ENCODE measurements around the gene PDZD2. TPM values are rescaled to one million over a fixed set of nuclear protein-coding genes. Genes with fewer than 3 reads are reported as not detected.
A peak's percentile ranks its signal among the peaks of the same experiment; 100 is the strongest.

Gene PDZD2
- polyA plus RNA-seq, 3 donors, result 0.10 TPM; not detected in 2

- Histone ChIP-seq H3K27ac (ENCODE audit: low read depth in 1 of 2, low read length in 2 of 2) (no peak overlapping the region), H3K79me2 (ENCODE audit: insufficient read depth, low read length) (no peaks in the 10 kb centered on the region), H3K9me3 (replicated peaks in 1 of 2; ENCODE audit: control insufficient read depth in 1 of 2, insufficient read depth in 1 of 2, low read length in 2 of 2) (peaks cover 17 to 35% of the 10 kb centered on the region in 2 donors), H3K36me3 (replicated peaks in 1 of 2; ENCODE audit: control insufficient read depth in 1 of 2, insufficient read depth in 2 of 2, low read length in 2 of 2) (no peaks in the 10 kb centered on the region), H2AFZ (ENCODE audit: insufficient read depth, low read depth, low read length, poor library complexity, severe bottlenecking) (peak overlapping the region; percentile 24), H3K4me3 (replicated peaks in 1 of 3; ENCODE audit: low read depth in 2 of 3, low read length in 3 of 3) (peak overlapping the region in 1 of 3 experiments; percentile 55), H3K4me2 (replicated peaks; ENCODE audit: extremely low read depth, low read length, poor library complexity, severe bottlenecking) (peak overlapping the region; percentile 63), H3K4me1 (ENCODE audit: control insufficient read depth in 1 of 2, insufficient read depth in 2 of 2, low read length in 2 of 2) (peaks cover 15 to 18% of the 10 kb centered on the region in 2 donors), H3K27me3 (ENCODE audit: control insufficient read depth in 2 of 2, insufficient read depth in 2 of 2, low read length in 2 of 2) (peaks cover 21 to 39% of the 10 kb centered on the region in 2 donors), H3K9ac (ENCODE audit: insufficient read depth, low read length, poor library complexity, severe bottlenecking) (peak overlapping the region; percentile 40), H4K20me1 (ENCODE audit: insufficient read depth, low read length) (no peaks in the 10 kb centered on the region)
- Mint-ChIP-seq H3K27ac (peak overlapping the region in 1 of 7 donors; percentile 7), H3K27me3 (ENCODE audit: low read depth in 3 of 3) (peaks cover 36 to 47% (median 46%) of the 10 kb centered on the region in 3 donors), H3K4me3 (peak overlapping the region; percentile 48 to 90), H3K9me3 (peaks cover 15 to 38% (median 31%) of the 10 kb centered on the region in 7 donors), H3K4me1 (peaks cover 18% of the 10 kb centered on the region), H3K36me3 (peaks cover 0 to 2% of the 10 kb centered on the region in 2 donors)
- under 1% methylated on average over 29 of the region's 31 CpGs for WGBS (ENCODE audit: insufficient coverage)
- no peak for DNase-seq
- intact Hi-C loops (cut with micrococcal nuclease), result no loop called here
- no peak for TF ChIP-seq CTCF (IDR thresholded peaks at IDR 0.05)
These were observed 216.5 kb downstream of the PDZD2 start for GRCh38 chr5:31855134-31856040.

GRCh38 chr5:31859096-31859495 lies 220.2 kb downstream of the PDZD2 start:
- intact Hi-C loops (cut with micrococcal nuclease), result no loop called here
- peaks cover 17 to 39% (median 34%) of the 10 kb centered on the region in 7 donors for H3K9me3 Mint-ChIP-seq
- H3K9me3 ChIP-seq (replicated peaks in 1 of 2; ENCODE audit: control insufficient read depth in 1 of 2, insufficient read depth in 1 of 2, low read length in 2 of 2), result peaks cover 25 to 38% of the 10 kb centered on the region in 2 donors
- H3K27ac ChIP-seq (ENCODE audit: low read depth in 1 of 2, low read length in 2 of 2), result no peak overlapping the region
- no peak overlapping the region for H3K4me3 ChIP-seq (replicated peaks in 1 of 3; ENCODE audit: low read depth in 2 of 3, low read length in 3 of 3)
- no peak overlapping the region for H3K27ac Mint-ChIP-seq
- no peaks in the 10 kb centered on the region for H3K36me3 ChIP-seq (replicated peaks in 1 of 2; ENCODE audit: control insufficient read depth in 1 of 2, insufficient read depth in 2 of 2, low read length in 2 of 2)
- peaks cover 0 to 2% of the 10 kb centered on the region in 2 donors for H3K36me3 Mint-ChIP-seq
- no peak overlapping the region for H3K9ac ChIP-seq (ENCODE audit: insufficient read depth, low read length, poor library complexity, severe bottlenecking)
- no peak overlapping the region for H3K4me2 ChIP-seq (replicated peaks; ENCODE audit: extremely low read depth, low read length, poor library complexity, severe bottlenecking)
- H2AFZ ChIP-seq (ENCODE audit: insufficient read depth, low read depth, low read length, poor library complexity, severe bottlenecking), result no peak overlapping the region
- TF ChIP-seq CTCF (IDR thresholded peaks at IDR 0.05), result no peak
- no peaks in the 10 kb centered on the region for H4K20me1 ChIP-seq (ENCODE audit: insufficient read depth, low read length)
- no peak for DNase-seq
- peaks cover 16 to 26% of the 10 kb centered on the region in 2 donors for H3K27me3 ChIP-seq (ENCODE audit: control insufficient read depth in 2 of 2, insufficient read depth in 2 of 2, low read length in 2 of 2)
- peaks cover 18% of the 10 kb centered on the region for H3K4me1 Mint-ChIP-seq
- H3K4me1 ChIP-seq (ENCODE audit: control insufficient read depth in 1 of 2, insufficient read depth in 2 of 2, low read length in 2 of 2), result peaks cover 13 to 16% of the 10 kb centered on the region in 2 donors
- H3K79me2 ChIP-seq (ENCODE audit: insufficient read depth, low read length), result no peaks in the 10 kb centered on the region
- H3K4me3 Mint-ChIP-seq, result no peak overlapping the region
- H3K27me3 Mint-ChIP-seq (ENCODE audit: low read depth in 3 of 3), result peaks cover 31 to 36% (median 32%) of the 10 kb centered on the region in 3 donors

Data from CD14-positive monocyte (primary cell).